Endodermal cell (in vitro differentiated cells): ENCODE results near the gene VPS13D. TPM values are rescaled to one million over a fixed set of nuclear protein-coding genes. Genes with fewer than 3 reads are reported as not detected.
"Not testable (repeated sequence)": the region's sequence is repeated elsewhere in the genome, so short reads cannot be mapped to it uniquely, and the experiment has no call there.

Source experiments
- DNase-seq: peaks from one replicate; pipeline ENCODE4 v3.0.0-alpha.2; 2017
- H3K27ac ChIP-seq: 2 replicates; pipeline ENCODE4 v1.5.1; 2013; ENCODE audit warnings: mild to moderate bottlenecking, low read depth, low read length, moderate library complexity
- H3K27me3 ChIP-seq: 2 replicates; pipeline ENCODE4 v1.6.1; 2013; ENCODE audit warnings: mild to moderate bottlenecking, low read length, moderate library complexity; ENCODE audit not compliant: insufficient read depth, control insufficient read depth, poor library complexity, severe bottlenecking
- H3K36me3 ChIP-seq: 2 replicates; pipeline ENCODE4 v1.7.0; 2013; ENCODE audit warnings: mild to moderate bottlenecking, low read length, moderate library complexity; ENCODE audit not compliant: control insufficient read depth, insufficient read depth
- H3K4me1 ChIP-seq: one replicate; pipeline ENCODE4 v1.7.0; 2013; ENCODE audit warnings: low read length; ENCODE audit not compliant: control insufficient read depth, insufficient read depth
- H3K4me3 ChIP-seq: 2 replicates; pipeline ENCODE4 v1.5.1; 2013; ENCODE audit warnings: mild to moderate bottlenecking, low read length, moderate library complexity
- H3K9ac ChIP-seq: 2 replicates; pipeline ENCODE4 v1.6.1; 2013; ENCODE audit warnings: mild to moderate bottlenecking, low read length, moderate library complexity; ENCODE audit not compliant: poor library complexity, severe bottlenecking; ENCODE audit errors: extremely low read depth
- H3K9me3 ChIP-seq: 2 replicates; pipeline ENCODE4 v1.6.1; 2013; ENCODE audit warnings: mild to moderate bottlenecking, low read length, moderate library complexity; ENCODE audit not compliant: control insufficient read depth
- H3K27ac Mint-ChIP-seq: 2 replicates; pipeline ENCODE4 v1.8.0; 2020; ENCODE audit warnings: mixed read lengths
- H3K27me3 Mint-ChIP-seq: 2 replicates; pipeline ENCODE4 v1.8.0; 2021; ENCODE audit warnings: mild to moderate bottlenecking, mixed read lengths; ENCODE audit not compliant: insufficient read depth
- H3K36me3 Mint-ChIP-seq: 2 replicates; pipeline ENCODE4 v1.8.0; 2020; ENCODE audit warnings: low read depth, mixed read lengths
- H3K4me1 Mint-ChIP-seq: 2 replicates; pipeline ENCODE4 v1.8.0; 2020; ENCODE audit warnings: mixed read lengths
- H3K4me3 Mint-ChIP-seq: 2 replicates; pipeline ENCODE4 v1.8.0; 2020; ENCODE audit warnings: mild to moderate bottlenecking, moderate library complexity, mixed read lengths
- H3K9me3 Mint-ChIP-seq: 2 replicates; pipeline ENCODE4 v1.8.0; 2020; ENCODE audit warnings: mild to moderate bottlenecking, mixed read lengths
- WGBS, 2 experiments: methylation state at CpG; one replicate each; pipeline versions ENCODE4 v1.1.5 to v1.1.7; 2013; ENCODE audit warnings: missing lambda C conversion rate in 2 of 2, mixed read lengths in 1 of 2; ENCODE audit not compliant: insufficient coverage in 1 of 2, insufficient read length in 1 of 2; 5-methylcytosine and 5-hydroxymethylcytosine counted together
- total RNA-seq, 2 donors: library from RNA; stranded (reverse); fragmentation: NEBNext Ultra II Directional in 1 of 2; extraction: Animal tissue kit (Norgen Biotek cat#: 25700) in 1 of 2; gene quantifications; 2 replicates in 1 of 2; 3 replicates in 1 of 2; pipeline ENCODE4 v1.2.1, GENCODE V29; 2021
- TF ChIP-seq, protein P1 (sequence below): fragments of 200-600 bp; sonication (generic); conservative IDR thresholded peaks from 2 replicates; pipeline ENCODE4 v1.5.0; 2021; ENCODE audit warnings: antibody characterized with exemption, mild to moderate bottlenecking

Gene VPS13D
- total RNA-seq, 2 donors from 2014 or later: 32.5 to 36.7 TPM

DNA sequence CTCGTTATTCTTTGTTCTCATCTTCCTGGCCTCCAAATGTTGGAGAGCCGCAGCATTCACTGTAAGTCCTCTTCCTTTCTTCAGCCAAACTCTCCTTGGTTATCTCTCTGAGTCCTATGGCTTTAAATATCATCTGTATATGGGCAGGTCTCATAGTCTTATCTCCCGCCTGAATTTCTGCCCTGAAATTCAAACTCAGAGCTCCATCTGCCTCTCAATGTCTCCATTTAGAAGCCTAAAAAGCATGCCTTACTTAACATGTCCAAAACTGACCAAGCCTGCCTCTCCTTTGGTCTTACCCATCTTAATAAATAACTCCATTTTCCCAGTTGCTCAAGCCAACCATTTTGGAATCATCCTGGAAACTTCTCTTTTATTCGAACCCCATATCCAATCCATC, 307.5 kb downstream of the VPS13D start:
- DNase-seq: no peak
- H3K4me3 Mint-ChIP-seq: no peak overlapping the region
- no peaks in the 10 kb centered on the region for H3K36me3 Mint-ChIP-seq
- H3K4me1 ChIP-seq: no peaks in the 10 kb centered on the region
- H3K27ac ChIP-seq: no peak overlapping the region
- H3K9me3 ChIP-seq: no peaks in the 10 kb centered on the region
- H3K9me3 Mint-ChIP-seq: no peaks in the 10 kb centered on the region
- H3K4me1 Mint-ChIP-seq: peaks cover 7% of the 10 kb centered on the region
- no peaks in the 10 kb centered on the region for H3K27me3 ChIP-seq
- H3K27me3 Mint-ChIP-seq: peaks cover 22% of the 10 kb centered on the region
- no peaks in the 10 kb centered on the region for H3K36me3 ChIP-seq
- H3K9ac ChIP-seq: no peak overlapping the region
- TF ChIP-seq, protein P1, sequence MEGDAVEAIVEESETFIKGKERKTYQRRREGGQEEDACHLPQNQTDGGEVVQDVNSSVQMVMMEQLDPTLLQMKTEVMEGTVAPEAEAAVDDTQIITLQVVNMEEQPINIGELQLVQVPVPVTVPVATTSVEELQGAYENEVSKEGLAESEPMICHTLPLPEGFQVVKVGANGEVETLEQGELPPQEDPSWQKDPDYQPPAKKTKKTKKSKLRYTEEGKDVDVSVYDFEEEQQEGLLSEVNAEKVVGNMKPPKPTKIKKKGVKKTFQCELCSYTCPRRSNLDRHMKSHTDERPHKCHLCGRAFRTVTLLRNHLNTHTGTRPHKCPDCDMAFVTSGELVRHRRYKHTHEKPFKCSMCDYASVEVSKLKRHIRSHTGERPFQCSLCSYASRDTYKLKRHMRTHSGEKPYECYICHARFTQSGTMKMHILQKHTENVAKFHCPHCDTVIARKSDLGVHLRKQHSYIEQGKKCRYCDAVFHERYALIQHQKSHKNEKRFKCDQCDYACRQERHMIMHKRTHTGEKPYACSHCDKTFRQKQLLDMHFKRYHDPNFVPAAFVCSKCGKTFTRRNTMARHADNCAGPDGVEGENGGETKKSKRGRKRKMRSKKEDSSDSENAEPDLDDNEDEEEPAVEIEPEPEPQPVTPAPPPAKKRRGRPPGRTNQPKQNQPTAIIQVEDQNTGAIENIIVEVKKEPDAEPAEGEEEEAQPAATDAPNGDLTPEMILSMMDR: no peak
- H3K27ac Mint-ChIP-seq: no peak overlapping the region
- H3K4me3 ChIP-seq: no peak overlapping the region
- WGBS, 2 experiments: 90 to 100% methylated on average over 2 to 4 of the region's 4 CpGs

DNA sequence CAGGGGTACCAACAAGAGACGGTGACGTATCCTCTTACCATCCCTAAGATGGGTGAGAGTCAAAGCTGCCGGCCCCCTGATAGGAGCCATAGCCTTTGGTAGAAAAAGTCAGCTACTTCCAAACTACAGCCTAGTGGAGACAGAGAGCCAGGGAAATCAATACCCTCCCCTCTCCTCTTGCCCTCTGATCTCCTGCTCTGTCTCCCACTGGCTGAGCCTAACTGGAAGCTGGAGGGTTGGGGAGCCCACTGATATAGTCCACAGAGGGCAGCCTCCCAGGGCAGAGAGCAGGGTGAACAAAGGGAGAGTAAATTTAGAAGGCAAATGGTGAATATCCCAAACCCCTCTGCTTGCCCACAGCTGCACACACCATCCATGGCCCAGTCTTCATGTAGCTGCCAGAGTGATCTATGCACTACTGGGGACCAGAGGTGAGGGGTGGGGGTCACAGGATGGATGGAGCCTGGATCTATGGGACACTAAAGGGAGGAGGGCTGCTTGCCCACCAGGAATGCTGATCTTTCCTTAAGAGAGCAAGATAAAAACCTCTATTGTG, 308.2 kb downstream of the VPS13D start:
- no peaks in the 10 kb centered on the region for H3K27me3 ChIP-seq
- Mint-ChIP-seq H3K4me3 (no peak overlapping the region), H3K9me3 (no peaks in the 10 kb centered on the region), H3K4me1 (peaks cover 7% of the 10 kb centered on the region), H3K36me3 (no peaks in the 10 kb centered on the region), H3K27ac (no peak overlapping the region), H3K27me3 (peaks cover 22% of the 10 kb centered on the region)
- H3K4me1 ChIP-seq: no peaks in the 10 kb centered on the region
- TF ChIP-seq, protein P1: no peak
- no peak overlapping the region for H3K27ac ChIP-seq
- no peaks in the 10 kb centered on the region for H3K9me3 ChIP-seq
- WGBS, 2 experiments: 84 to 100% methylated on average over 3 of the region's 3 CpGs
- H3K36me3 ChIP-seq: no peaks in the 10 kb centered on the region
- H3K9ac ChIP-seq: no peak overlapping the region
- DNase-seq: no peak
- no peak overlapping the region for H3K4me3 ChIP-seq

DNA sequence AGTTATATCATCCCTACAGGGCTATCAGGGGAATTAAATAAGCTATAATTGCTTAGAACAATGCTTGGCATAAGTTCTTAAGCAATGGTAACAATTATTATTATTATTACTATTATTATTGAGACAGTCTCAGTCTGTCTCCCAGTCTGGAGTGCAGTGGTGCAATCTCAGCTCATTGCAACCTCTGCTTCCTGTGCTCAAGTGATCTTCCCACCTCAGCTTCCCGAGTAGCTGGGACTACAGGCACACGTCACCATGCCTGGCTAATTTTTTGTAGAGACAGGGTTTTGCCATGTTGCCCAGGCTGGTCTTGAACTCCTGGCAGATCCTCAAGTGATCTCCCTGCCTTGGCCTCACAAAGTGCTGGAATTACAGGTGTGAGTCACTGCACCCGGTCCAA, 308.7 kb downstream of the VPS13D start:
- not testable (repeated sequence) for DNase-seq, H3K36me3 ChIP-seq, H3K4me1 Mint-ChIP-seq, H3K27ac ChIP-seq, H3K4me3 Mint-ChIP-seq, H3K27ac Mint-ChIP-seq, H3K4me3 ChIP-seq, H3K27me3 ChIP-seq, H3K36me3 Mint-ChIP-seq, H3K9ac ChIP-seq, H3K9me3 ChIP-seq, H3K9me3 Mint-ChIP-seq, H3K4me1 ChIP-seq
- 84 to 90% methylated on average over 2 of the region's 3 CpGs for WGBS, 2 experiments
- peaks cover 22% of the 10 kb centered on the region for H3K27me3 Mint-ChIP-seq

DNA sequence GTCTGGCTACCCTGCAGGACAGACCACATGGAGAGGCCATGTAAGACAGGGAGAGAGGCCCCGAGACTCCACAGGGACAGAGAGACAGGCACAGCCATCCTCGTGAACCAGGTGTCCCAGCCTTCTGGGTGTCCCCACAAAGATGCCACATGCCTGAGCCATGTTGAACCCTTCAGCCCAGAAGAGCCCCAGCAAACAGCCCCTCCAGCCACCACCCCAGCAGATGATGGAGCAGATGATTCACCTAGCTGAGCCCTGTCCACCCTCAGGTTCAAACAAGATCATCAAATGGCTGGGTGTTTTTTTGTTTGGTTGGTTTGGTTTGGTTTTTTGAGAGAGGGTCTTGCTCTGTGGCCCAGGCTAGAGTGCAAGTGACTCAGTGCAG, 309.5 kb downstream of the VPS13D start:
- H3K27ac ChIP-seq: no peak overlapping the region
- no peak overlapping the region for H3K9ac ChIP-seq
- H3K36me3 Mint-ChIP-seq: no peaks in the 10 kb centered on the region
- no peak overlapping the region for H3K27ac Mint-ChIP-seq
- no peaks in the 10 kb centered on the region for H3K9me3 Mint-ChIP-seq
- TF ChIP-seq, protein P1: no peak
- peaks cover 22% of the 10 kb centered on the region for H3K27me3 Mint-ChIP-seq
- no peak overlapping the region for H3K4me3 ChIP-seq
- H3K4me3 Mint-ChIP-seq: no peak overlapping the region
- no peaks in the 10 kb centered on the region for H3K4me1 ChIP-seq
- no peaks in the 10 kb centered on the region for H3K36me3 ChIP-seq
- H3K4me1 Mint-ChIP-seq: peaks cover 7% of the 10 kb centered on the region
- no peaks in the 10 kb centered on the region for H3K27me3 ChIP-seq
- no peaks in the 10 kb centered on the region for H3K9me3 ChIP-seq
- 71 to 92% methylated on average over 2 of the region's 2 CpGs for WGBS, 2 experiments
- no peak for DNase-seq
